A673 (cell line): ENCODE results near the gene MIXL1.

Source experiments
- CTCF ChIP-seq: fragments of 300-800, 200-600 bp; sonication (generic); conservative IDR thresholded peaks from 2 replicates; pipeline ENCODE4 v1.5.1; 2017; ENCODE audit warnings: low read depth, mild to moderate bottlenecking, antibody characterized with exemption, low read length, moderate library complexity, mixed read lengths
- EZH2 ChIP-seq: fragments of 200-600 bp; sonication (generic); IDR thresholded peaks from 2 replicates; pipeline ENCODE4 v1.6.1; 2017; ENCODE audit warnings: borderline replicate concordance, low read depth, mild to moderate bottlenecking, mixed read lengths, antibody characterized with exemption, low read length; ENCODE audit not compliant: poor library complexity, severe bottlenecking

GRCh38 chr1:226220473-226221189 is 2.8 kb upstream of the MIXL1 start:
- TF ChIP-seq CTCF (no peak), EZH2 (no peak)
